ENCODE data around the gene NRXN3.

NRXN3 gene

DNA sequence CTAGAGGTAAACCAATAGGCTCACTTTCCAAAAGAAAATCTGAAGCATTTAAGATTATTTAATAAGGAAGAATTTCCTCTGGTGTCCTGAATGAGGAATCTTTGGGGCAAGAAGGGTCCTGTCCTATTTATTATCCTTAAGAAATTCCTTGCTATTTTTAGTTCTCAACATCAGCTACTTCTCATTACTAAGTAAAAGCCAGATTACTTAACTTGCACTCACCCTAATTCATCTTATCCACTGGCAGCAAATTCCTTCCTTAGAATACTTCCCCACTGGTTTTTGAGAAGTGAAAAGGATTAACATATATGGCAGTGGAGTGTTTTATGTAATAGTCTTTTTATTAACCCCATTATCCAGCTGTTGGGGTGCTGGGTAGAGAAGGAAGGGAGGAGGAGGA lies 1273.4 kb downstream of the NRXN3 start:
- TF ChIP-seq, protein P1, sequence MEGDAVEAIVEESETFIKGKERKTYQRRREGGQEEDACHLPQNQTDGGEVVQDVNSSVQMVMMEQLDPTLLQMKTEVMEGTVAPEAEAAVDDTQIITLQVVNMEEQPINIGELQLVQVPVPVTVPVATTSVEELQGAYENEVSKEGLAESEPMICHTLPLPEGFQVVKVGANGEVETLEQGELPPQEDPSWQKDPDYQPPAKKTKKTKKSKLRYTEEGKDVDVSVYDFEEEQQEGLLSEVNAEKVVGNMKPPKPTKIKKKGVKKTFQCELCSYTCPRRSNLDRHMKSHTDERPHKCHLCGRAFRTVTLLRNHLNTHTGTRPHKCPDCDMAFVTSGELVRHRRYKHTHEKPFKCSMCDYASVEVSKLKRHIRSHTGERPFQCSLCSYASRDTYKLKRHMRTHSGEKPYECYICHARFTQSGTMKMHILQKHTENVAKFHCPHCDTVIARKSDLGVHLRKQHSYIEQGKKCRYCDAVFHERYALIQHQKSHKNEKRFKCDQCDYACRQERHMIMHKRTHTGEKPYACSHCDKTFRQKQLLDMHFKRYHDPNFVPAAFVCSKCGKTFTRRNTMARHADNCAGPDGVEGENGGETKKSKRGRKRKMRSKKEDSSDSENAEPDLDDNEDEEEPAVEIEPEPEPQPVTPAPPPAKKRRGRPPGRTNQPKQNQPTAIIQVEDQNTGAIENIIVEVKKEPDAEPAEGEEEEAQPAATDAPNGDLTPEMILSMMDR (IDR thresholded peaks at IDR 0.05; ENCODE audit: low read depth, low read length, missing control alignments): no peak
- H3K4me3 ChIP-seq (ENCODE audit: low read depth, low read length): no peak overlapping the region

DNA sequence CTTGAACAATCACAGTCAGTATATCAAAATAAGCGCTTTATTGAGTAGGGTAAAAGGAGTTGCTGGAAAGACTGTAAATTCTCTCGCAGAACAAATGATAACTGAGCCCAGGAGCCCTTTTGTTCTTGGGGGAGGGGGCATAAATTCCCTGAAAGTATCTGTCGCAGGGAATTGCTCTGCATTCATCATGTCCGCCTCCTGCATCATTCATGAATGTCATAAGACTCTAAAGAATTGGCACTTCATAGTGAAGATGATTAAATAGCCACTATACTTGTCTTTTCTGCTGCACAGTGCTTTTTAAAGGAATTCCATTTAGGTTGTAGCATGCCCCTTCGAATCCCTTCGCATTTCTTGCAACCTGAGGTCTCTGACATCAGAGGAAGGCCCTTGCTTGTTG lies 1278.8 kb downstream of the NRXN3 start:
- H3K4me3 ChIP-seq (ENCODE audit: low read depth, low read length): no peak overlapping the region
- no peak for DNase-seq (ENCODE audit: low read depth)
- TF ChIP-seq, protein P1 (IDR thresholded peaks at IDR 0.05; ENCODE audit: low read depth, low read length, missing control alignments): no peak

More for the DNA sequence above, 1273.4 kb downstream of the NRXN3 start:
- no peak for DNase-seq (ENCODE audit: low read depth)

DNA sequence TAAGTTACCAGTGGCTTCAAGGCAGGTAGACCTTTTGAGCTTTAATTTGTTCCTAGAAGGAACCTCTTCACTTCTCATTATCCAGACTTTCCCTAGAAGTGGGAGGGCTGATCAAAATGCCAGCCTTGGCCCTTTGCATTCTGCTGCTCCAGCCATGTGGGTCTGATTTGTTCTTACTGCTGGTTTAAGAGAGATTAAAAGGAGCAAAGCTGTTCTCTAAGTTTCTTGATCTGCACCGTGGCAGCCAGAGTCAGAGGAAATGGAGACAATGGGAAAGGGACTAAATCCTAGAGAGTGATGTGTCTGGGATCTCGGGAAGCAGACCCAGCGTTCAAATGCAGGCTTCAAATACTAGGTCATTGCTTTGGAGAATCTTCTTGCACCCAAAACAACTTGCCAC lies 1281.4 kb downstream of the NRXN3 start:
- TF ChIP-seq, protein P1 (IDR thresholded peaks at IDR 0.05; ENCODE audit: low read depth, low read length, missing control alignments): no peak
- no peak for DNase-seq (ENCODE audit: low read depth)
- H3K4me3 ChIP-seq (ENCODE audit: low read depth, low read length): no peak overlapping the region

DNA sequence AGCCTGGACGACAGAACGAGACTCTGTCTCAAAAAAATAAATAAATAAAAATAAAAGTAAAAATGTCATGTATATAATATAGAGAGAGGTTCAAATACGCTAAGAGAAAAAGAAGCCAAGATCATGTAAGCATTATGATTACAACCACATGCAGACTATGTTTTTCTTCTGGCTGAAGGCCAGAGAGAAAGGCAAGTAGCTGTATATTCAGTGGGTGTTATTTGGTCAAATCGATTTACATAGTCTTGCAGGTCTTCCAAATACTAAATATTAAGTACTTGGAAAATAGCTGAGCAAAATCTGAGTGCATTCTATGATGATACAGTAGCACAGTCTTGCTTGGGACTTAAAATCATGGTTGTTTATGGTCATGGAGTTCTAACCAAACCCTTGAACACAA lies 1283.1 kb downstream of the NRXN3 start:
- no peak overlapping the region for H3K4me3 ChIP-seq (ENCODE audit: low read depth, low read length)
- DNase-seq (ENCODE audit: low read depth): no peak
- TF ChIP-seq, protein P1 (IDR thresholded peaks at IDR 0.05; ENCODE audit: low read depth, low read length, missing control alignments): no peak

DNA sequence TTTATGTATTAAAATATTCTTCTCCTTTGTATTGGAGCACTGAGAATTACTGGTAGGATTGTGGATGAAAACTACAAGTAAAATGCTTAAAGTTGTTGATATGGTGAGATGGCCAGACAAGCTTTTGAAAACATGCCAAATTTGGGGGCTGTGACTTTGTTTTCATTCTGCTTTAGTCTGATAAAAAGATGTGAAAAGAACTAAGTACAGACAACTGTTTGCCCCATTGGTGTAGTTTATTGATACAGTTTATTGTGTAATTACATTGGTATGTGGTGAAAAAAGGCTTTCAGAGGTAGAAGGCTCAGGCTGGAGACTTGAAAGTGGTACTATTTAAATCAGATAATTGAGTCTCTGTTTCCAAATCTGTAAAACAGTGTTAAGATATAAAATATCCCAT lies 1294.3 kb downstream of the NRXN3 start:
- H3K4me3 ChIP-seq (ENCODE audit: low read depth, low read length): no peak overlapping the region
- TF ChIP-seq, protein P1 (IDR thresholded peaks at IDR 0.05; ENCODE audit: low read depth, low read length, missing control alignments): no peak
- no peak for DNase-seq (ENCODE audit: low read depth)

DNA sequence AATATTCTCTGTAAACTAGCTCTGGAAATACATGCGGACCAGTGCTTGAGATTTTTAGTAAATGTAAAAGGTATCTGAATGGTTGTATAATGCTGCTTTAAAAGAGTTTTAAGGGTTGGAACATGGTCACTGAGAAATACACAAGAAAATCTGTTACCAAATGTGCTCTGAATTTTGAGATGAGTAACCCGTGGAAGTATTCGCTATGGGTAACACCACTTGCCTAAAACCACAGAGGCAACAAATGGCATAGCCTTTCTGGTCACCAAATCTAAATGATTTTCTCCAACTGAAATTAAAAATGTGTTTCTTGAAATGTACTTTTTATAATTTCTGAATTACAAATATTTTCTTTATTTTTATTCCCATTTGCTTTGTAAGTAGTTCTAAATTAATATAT lies 1295.5 kb downstream of the NRXN3 start:
- TF ChIP-seq, protein P1 (IDR thresholded peaks at IDR 0.05; ENCODE audit: low read depth, low read length, missing control alignments): no peak
- no peak for DNase-seq (ENCODE audit: low read depth)
- no peak overlapping the region for H3K4me3 ChIP-seq (ENCODE audit: low read depth, low read length)

DNA sequence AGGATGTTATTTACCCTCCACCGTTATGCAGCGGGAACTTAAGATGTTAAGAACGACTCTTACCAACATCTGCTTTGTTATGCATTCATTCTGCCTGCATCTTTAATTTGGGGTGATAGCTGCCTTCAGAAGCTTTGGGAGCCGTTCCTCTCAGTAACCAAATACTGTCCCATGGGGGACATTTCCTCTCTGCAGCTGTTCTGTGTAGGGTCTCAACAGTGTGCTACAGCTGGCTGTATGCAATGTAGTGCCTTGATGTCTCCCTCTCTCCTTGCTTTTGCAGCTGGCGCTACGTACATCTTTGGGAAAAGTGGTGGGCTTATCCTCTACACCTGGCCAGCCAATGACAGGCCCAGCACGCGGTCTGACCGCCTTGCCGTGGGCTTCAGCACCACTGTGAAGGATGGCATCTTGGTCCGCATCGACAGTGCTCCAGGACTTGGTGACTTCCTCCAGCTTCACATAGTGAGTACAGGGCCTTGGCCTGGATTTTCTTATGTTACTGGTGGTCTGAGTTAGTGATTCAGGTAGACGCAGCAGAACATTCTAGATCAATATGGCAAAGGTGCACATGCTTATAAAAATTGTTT lies 1296.9 kb downstream of the NRXN3 start:
- DNase-seq (ENCODE audit: low read depth): no peak
- TF ChIP-seq, protein P1 (IDR thresholded peaks at IDR 0.05; ENCODE audit: low read depth, low read length, missing control alignments): no peak
- no peak overlapping the region for H3K4me3 ChIP-seq (ENCODE audit: low read depth, low read length)
